ENCODE data around the gene NDUFA12.
A peak's percentile ranks its signal among the peaks of the same experiment; 100 is the strongest.
"Not testable (repeated sequence)": the region's sequence is repeated elsewhere in the genome, so short reads cannot be mapped to it uniquely, and the experiment has no call there.

NDUFA12 gene

GRCh38 chr12:95003213-95003920 lies at the start of gene NDUFA12:
Gene NDUFA12 (minus strand): TSS chr12:95003697. CDS start chr12:95003680, 17 bp downstream.
- peak; percentile 84 to 88 for DNase-seq (ENCODE audit: low read depth in 2 of 2)

- DNase-seq (ENCODE audit: low read depth in 2 of 2), result no peak
Measured at GRCh38 chr12:95051241-95051640, 47.7 kb upstream of the NDUFA12 start.

GRCh38 chr12:95037906-95038305 lies 34.4 kb upstream of the NDUFA12 start:
- no peak for DNase-seq (ENCODE audit: low read depth in 2 of 2)

GRCh38 chr12:95034750-95035149 lies 31.3 kb upstream of the NDUFA12 start:
- no peak for DNase-seq (ENCODE audit: low read depth in 2 of 2)

- DNase-seq (ENCODE audit: low read depth in 2 of 2), result no peak
Measured at GRCh38 chr12:95022477-95022876, 19.0 kb upstream of the NDUFA12 start.

- no peak for DNase-seq (ENCODE audit: low read depth in 2 of 2)
Measured at GRCh38 chr12:95017482-95017881, 14.0 kb upstream of the NDUFA12 start.

GRCh38 chr12:95016120-95016519 lies 12.6 kb upstream of the NDUFA12 start:
- DNase-seq (ENCODE audit: low read depth in 2 of 2), result no peak

- no peak for DNase-seq (ENCODE audit: low read depth in 2 of 2)
Measured at GRCh38 chr12:95014554-95014953, 11.1 kb upstream of the NDUFA12 start.

GRCh38 chr12:95006206-95006605 lies 2.7 kb upstream of the NDUFA12 start:
- DNase-seq (ENCODE audit: low read depth in 2 of 2), result no peak

- no peak for DNase-seq (ENCODE audit: low read depth in 2 of 2)
Measured at GRCh38 chr12:95004610-95005009, 1.1 kb upstream of the NDUFA12 start.

GRCh38 chr12:95003921-95004272 lies 400 bp upstream of the NDUFA12 start:
- DNase-seq (ENCODE audit: low read depth in 2 of 2), result no peak

- DNase-seq (ENCODE audit: low read depth in 2 of 2), result no peak
Measured at GRCh38 chr12:95002754-95003153, 743 bp downstream of the NDUFA12 start.

- DNase-seq (ENCODE audit: low read depth in 2 of 2), result no peak
Measured at GRCh38 chr12:94998326-94998725, 5.2 kb downstream of the NDUFA12 start.

- DNase-seq (ENCODE audit: low read depth in 2 of 2), result no peak
Measured at GRCh38 chr12:94997726-94998125, 5.8 kb downstream of the NDUFA12 start.

- no peak for DNase-seq (ENCODE audit: low read depth in 2 of 2)
Measured at GRCh38 chr12:94997061-94997460, 6.4 kb downstream of the NDUFA12 start.

GRCh38 chr12:94994312-94994711 lies 9.2 kb downstream of the NDUFA12 start:
- DNase-seq (ENCODE audit: low read depth in 2 of 2), result no peak

GRCh38 chr12:94993855-94994254 lies 9.6 kb downstream of the NDUFA12 start:
- DNase-seq (ENCODE audit: low read depth in 2 of 2), result not testable (repeated sequence)

- no peak for DNase-seq (ENCODE audit: low read depth in 2 of 2)
Measured at GRCh38 chr12:94990222-94990621, 13.3 kb downstream of the NDUFA12 start.

- no peak for DNase-seq (ENCODE audit: low read depth in 2 of 2)
Measured at GRCh38 chr12:94988471-94988870, 15.0 kb downstream of the NDUFA12 start.

GRCh38 chr12:94987801-94988200 lies 15.7 kb downstream of the NDUFA12 start:
- DNase-seq (ENCODE audit: low read depth in 2 of 2), result no peak

GRCh38 chr12:94987076-94987669 lies 16.3 kb downstream of the NDUFA12 start:
- DNase-seq (ENCODE audit: low read depth in 2 of 2), result no peak

- not testable (repeated sequence) for DNase-seq (ENCODE audit: low read depth in 2 of 2)
Measured at GRCh38 chr12:94985099-94985498, 18.4 kb downstream of the NDUFA12 start.

GRCh38 chr12:94983321-94983720 lies 20.2 kb downstream of the NDUFA12 start:
- DNase-seq (ENCODE audit: low read depth in 2 of 2), result no peak

- DNase-seq (ENCODE audit: low read depth in 2 of 2), result no peak
Measured at GRCh38 chr12:94982456-94982855, 21.0 kb downstream of the NDUFA12 start.

Data from stimulated activated CD4-positive, alpha-beta T cell treated with anti-CD3 and anti-CD28 coated beads, Interleukin-1b, Interleukin-23, amount 100 ng/mL, for 1 hour (primary cell).